Measurements from ENCODE around the gene SLC9A4.

Gene SLC9A4

GRCh38 chr2:102473020-102473419 lies at the start of gene SLC9A4:
SLC9A4 (plus strand) TSS chr2:102473226; CDS start chr2:102473760, 534 bp downstream.
- DNase-seq = peak; percentile 71

DNA sequence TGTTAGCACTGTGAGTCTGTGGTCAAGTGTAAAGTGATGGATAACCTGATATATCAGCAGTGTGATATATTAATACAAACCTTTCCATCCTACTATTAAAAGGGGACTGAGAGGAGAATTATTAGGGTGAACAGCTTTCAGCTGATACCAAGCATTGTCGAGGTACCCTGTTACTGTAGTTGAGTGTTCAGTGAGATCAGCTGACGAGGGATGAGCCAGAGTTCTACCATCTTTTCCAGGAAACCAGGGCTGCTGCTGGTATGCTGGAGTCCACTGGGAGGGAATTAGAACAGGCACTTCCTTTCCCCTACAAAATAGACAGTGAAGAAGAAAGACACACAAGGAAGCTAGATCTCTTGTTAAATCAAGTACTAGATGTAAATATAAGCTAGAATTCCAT lies 49.7 kb upstream of the SLC9A4 start:
- no peak for DNase-seq

GRCh38 chr2:102424754-102425153 lies 48.3 kb upstream of the SLC9A4 start:
- no peak for DNase-seq

- no peak for DNase-seq
Measured at GRCh38 chr2:102425441-102426132, 47.4 kb upstream of the SLC9A4 start.

DNA sequence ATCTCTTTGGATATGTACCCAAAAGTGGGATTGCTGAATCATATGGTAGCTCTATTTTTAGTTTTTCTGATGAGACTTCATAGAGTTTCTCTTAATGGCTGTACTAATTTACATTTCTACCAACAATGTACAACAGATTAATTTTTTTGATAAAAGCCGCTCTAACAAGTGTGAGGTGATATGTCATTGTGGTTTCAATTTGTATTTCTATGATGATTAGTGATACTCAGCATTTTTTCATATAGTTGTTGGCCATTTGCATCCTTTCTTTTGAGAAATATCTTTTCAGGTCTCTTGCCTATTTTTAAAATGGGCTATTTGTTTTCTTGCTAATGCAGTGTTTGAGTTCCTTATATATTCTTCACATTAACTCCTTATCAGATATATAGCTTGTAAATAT lies 45.8 kb upstream of the SLC9A4 start:
- no peak for DNase-seq

GRCh38 chr2:102428573-102428972 lies 44.5 kb upstream of the SLC9A4 start:
- no peak for DNase-seq

DNA sequence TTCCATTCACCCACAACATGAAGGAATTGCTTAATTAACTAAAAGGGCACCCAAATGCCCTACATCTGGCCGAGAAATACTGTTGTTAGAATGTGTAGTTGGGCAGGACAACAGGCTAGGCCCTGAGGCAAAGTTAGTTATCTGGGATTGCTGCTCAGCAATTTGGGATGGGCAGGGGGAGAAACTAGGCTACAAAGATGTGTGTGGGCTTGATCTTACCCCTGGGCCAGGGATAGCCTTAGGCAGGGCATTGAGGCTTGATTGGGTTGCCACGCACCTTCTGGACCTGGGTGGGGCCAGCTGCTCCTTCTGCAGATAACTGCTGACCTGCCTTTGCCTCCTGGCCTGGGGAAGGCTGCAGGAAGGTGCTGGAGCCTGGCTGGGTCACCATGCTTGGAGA lies 40.6 kb upstream of the SLC9A4 start:
- peak; percentile 57 for DNase-seq

- DNase-seq = no peak
Measured at GRCh38 chr2:102433973-102434654, 38.9 kb upstream of the SLC9A4 start.

DNA sequence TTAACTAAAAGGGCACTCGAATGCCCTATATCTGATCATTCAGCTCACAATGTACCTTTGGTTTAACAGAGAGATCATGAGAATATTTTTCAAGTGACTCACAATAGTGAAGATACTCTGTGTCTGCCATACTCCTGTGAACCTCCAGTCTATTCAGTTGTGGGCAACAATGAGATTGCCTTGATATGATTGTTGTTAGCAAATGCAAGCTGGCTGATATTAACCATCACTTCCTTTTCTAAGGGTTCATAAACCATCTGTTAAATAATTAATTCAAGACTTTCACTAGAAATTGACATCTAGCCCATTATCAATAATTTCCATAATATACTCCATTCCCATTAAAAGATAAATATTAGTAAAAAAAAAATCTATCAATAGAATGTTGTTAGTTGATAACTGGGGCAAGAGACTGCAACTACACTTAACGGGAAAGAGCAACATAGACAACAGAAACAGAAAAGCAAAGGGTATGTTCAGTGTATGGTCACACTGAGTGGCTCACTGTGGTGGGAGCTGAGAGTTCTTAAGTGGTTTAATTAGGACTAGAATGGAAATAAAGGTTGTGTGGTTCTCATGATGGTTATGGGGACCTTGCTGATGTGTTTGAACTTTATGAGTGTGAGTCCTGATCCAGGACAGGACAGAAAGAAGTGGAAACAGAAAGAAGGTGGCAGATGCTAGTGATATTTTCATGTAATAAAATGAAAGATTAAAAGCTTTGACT lies 38.2 kb upstream of the SLC9A4 start:
- no peak for DNase-seq

- no peak for DNase-seq
Measured at GRCh38 chr2:102435741-102436140, 37.3 kb upstream of the SLC9A4 start.

GRCh38 chr2:102436323-102436722 lies 36.7 kb upstream of the SLC9A4 start:
- peak; percentile 67 for DNase-seq

DNA sequence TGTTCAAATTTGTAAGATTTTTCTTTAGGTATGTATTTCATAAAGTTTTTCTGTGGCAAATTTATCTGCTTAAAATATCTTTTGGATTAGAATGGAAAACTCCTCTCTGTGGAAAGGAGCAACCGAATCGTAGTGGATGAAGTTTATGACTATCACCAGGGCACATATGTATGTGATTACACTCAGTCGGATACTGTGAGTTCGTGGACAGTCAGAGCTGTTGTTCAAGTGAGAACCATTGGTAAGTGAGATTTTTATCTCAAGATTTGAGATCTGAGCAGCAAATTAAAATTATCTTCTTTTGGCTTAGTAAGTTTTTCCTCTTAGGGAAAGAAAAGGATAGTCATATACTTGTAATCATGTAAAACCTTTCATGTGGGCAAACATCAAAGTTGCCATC lies 35.9 kb upstream of the SLC9A4 start:
- DNase-seq = no peak

DNA sequence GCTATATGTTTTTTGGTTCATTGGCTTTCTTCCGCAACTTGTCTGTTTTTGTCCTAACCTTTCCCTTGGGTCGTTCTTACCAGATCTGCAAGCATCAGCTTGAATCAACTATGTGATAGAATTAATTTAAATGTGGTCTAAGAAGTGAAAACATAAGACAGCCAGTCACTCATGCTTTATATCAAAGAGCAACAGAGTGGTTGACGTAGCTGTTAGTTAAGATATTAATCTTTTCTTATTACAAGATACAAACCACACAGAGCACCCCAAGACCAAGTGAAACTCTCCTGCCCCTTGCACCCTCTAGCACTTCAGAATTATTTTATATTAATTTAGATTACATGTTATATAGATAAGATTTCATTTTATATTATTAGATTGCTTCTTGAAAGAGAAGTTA lies 34.9 kb upstream of the SLC9A4 start:
- no peak for DNase-seq

GRCh38 chr2:102438578-102438977 lies 34.4 kb upstream of the SLC9A4 start:
- DNase-seq = no peak

- peak; percentile 94 for DNase-seq
Measured at GRCh38 chr2:102439065-102439695, 33.8 kb upstream of the SLC9A4 start.

DNA sequence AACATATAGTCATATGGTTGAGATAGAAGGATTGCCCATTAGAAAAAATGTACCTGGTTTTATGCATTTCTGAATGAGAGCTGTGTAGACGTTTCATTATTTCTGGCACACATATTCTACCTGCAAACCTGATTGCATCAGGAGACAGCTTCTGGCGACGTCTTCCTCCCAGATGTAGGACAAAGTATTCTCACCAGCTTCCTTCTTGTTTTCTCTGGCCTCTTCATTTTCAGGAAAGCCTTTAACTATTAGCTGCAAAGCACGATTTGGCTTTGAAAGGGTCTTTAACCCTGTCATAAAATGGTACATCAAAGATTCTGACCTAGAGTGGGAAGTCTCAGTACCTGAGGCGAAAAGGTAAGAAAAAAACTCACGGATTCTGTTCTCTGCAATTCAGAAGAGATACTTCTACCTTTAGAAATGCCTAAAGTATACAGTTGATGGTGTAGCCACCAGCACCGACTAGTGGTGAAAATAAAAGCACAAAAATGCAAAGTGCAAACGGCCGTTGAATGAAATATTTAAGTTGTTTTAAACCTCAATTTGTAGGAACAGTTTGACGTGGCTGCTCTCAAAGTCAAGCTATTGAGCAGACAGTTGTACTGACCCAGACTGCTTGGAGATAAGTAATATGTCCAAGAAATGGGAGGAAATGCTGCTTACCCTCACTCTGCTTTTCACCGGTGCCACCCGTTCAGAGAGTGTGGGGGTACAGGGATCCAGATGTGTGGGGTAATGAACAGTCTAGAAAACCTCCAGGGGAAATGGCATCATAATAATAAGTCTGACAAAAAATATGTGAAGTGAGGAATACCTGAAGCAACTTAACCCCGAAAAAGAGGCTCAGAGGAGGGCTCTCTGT lies 29.8 kb upstream of the SLC9A4 start:
- DNase-seq = no peak

GRCh38 chr2:102444233-102444632 lies 28.8 kb upstream of the SLC9A4 start:
- no peak for DNase-seq

DNA sequence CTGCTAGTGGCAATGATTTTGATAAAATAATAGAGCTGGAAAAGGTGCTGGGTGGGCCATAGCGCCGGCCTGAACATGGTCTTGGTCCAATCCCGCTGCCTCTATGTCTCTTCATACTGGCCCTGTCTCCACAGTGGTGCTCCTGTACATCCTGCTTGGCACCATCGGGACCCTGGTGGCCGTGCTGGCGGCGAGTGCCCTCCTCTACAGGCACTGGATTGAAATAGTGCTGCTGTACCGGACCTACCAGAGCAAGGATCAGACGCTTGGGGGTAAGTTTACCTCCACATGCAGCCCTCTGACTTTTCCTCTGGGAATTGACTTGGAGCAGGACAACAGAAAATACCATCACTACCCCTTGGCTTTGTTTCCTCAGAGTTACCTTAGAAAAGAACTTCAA lies 26.1 kb upstream of the SLC9A4 start:
- no peak for DNase-seq

GRCh38 chr2:102449370-102449974 lies 23.6 kb upstream of the SLC9A4 start:
- DNase-seq = no peak

DNA sequence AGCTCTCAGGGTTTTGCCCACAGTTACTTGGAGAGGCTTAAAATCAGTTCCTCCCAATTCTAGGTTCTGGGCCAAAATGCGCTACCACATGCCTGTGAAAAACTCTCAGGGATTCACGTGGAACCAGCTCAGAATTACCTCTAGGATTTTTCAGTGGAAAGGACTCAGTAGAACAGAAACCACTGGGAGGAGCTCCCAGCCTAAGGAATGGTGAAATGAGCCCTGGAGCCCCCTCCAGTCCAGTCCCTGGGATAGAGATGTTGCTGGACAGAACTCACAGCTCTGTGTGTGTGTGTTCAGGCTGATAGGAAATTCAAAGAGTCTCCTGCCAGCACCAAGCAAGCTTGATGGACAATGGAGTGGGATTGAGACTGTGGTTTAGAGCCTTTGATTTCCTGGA lies 21.1 kb upstream of the SLC9A4 start:
- DNase-seq = peak; percentile 60

DNA sequence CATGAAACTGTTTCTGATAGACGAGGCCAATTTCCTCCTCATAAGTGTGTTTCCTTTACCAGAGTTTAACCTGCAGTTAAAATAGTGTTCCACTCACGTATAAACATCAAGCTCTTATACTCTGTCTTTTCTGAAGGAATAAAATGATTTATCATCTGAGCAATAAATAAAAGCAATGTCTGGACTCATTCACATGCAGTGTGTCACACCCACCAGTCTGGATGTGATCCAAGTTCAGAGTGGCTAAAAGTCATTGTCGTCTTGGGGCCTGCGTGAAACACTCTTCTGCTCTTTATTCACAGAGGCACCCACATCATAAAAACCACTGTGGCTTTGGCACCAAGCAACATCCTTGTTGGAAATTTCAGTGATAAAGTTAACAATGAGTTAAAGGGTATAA lies 19.5 kb upstream of the SLC9A4 start:
- no peak for DNase-seq

DNA sequence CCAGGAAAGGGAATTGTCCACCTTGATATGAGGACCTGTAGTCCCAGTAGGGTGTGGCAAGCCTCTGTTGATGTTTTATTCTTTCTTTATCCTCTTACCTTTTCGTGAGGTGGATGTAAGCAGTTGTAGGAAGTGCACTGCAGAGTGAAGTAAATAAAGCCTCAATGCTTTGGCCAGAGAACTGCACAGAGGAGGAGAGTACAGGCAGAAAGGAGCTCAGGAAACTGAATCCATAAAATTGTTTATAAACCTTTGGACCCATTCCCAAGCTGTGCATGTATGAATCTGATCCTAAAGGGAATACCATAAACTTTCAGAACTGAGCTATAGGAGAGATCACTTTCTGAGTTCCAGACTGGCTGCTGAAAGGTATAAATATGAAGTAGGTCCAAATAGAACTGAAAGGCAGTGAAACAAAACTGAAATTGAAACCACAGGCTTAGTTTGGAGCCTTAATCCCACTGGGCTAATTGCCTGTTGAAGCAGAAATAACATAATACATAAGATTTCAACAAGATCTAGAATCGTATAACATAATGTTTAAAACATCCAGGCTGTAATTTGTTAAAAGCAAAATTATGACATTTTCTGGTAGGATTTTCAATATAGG lies 17.9 kb upstream of the SLC9A4 start:
- no peak for DNase-seq
